HEK293 (cell line): ENCODE data around the gene BCL2L1.

Experiments
- CTCF ChIA-PET: fragments of 350-600 bp; formaldehyde crosslinking; extraction: SDS; loops from one replicate; lab custom pipeline; 2021; ENCODE audit warnings: antibody characterized with exemption; lab: Yijun Ruan, JAX
- POLR2A ChIA-PET: fragments of 300-600 bp; formaldehyde crosslinking; extraction: SDS; loops from one replicate; lab custom pipeline; 2020; ENCODE audit warnings: antibody characterized with exemption, inconsistent platforms; lab: Yijun Ruan, JAX
- H3K27ac ChIP-seq: fragments of 200-500 bp; sonication (Bioruptor generic); 2 replicates; pipeline ENCODE4 v1.5.1; 2014; ENCODE audit warnings: low read depth, low read length, control low read depth, inconsistent platforms; ENCODE audit errors: extremely low read depth
- H3K36me3 ChIP-seq, 2 experiments: fragments of 200-500 bp in 1 of 2; sonication (Bioruptor generic) in 1 of 2; 1 replicate in 1 of 2; 2 replicates in 1 of 2; pipeline ENCODE4 v1.5.1; 2014 to 2017; ENCODE audit warnings: inconsistent platforms in 2 of 2, low read length in 2 of 2; ENCODE audit not compliant: control insufficient read depth in 2 of 2, insufficient read depth in 1 of 2
- H3K4me1 ChIP-seq: fragments of 200-500 bp; sonication (Bioruptor generic); 2 replicates; pipeline ENCODE4 v1.5.1; 2014; ENCODE audit warnings: mild to moderate bottlenecking, low read length, inconsistent platforms; ENCODE audit not compliant: control insufficient read depth, insufficient read depth
- H3K4me3 ChIP-seq: 2 replicates; pipeline ENCODE4 v1.5.1; 2011; ENCODE audit warnings: low read depth, mild to moderate bottlenecking, control low read depth, low read length, moderate library complexity
- H3K9me3 ChIP-seq: fragments of 200-500 bp; sonication (Bioruptor generic); 2 replicates; pipeline ENCODE4 v1.5.1; 2014; ENCODE audit warnings: low read depth, low read length, inconsistent platforms; ENCODE audit not compliant: control insufficient read depth, insufficient read depth
- HOXA7 ChIP-seq: sonication (generic); formaldehyde crosslinking; IDR thresholded peaks from 2 replicates; pipeline ENCODE4 v1.8.1; 2022; ENCODE audit warnings: missing genetic modification reagents, borderline replicate concordance
- KLF16 ChIP-seq: fragments of 450-650 bp; formaldehyde crosslinking; IDR thresholded peaks from 2 replicates; pipeline ENCODE4 v1.5.1; 2017; ENCODE audit warnings: missing biosample characterization, missing genetic modification characterization
- KLF8 ChIP-seq: fragments of 450-650 bp; formaldehyde crosslinking; IDR thresholded peaks from 2 replicates; pipeline ENCODE4 v1.5.1; 2016; ENCODE audit warnings: missing biosample characterization, missing genetic modification characterization
- KLF9 ChIP-seq: fragments of 450-650 bp; formaldehyde crosslinking; IDR thresholded peaks from 2 replicates; pipeline ENCODE4 v1.5.1; 2016; ENCODE audit warnings: missing biosample characterization, missing genetic modification characterization, low read depth
- SCRT2 ChIP-seq: fragments of 450-650 bp; formaldehyde crosslinking; IDR thresholded peaks from 2 replicates; pipeline ENCODE4 v1.5.1; 2016; ENCODE audit warnings: missing biosample characterization, missing genetic modification characterization
- SP3 ChIP-seq: fragments of 450-650 bp; formaldehyde crosslinking; IDR thresholded peaks from 2 replicates; pipeline ENCODE4 v1.5.1; 2016; ENCODE audit warnings: missing biosample characterization, missing genetic modification characterization
- ZBTB1 ChIP-seq: fragments of 450-650 bp; formaldehyde crosslinking; IDR thresholded peaks from 2 replicates; pipeline ENCODE4 v1.5.1; 2016; ENCODE audit warnings: missing biosample characterization, missing genetic modification characterization
- ZBTB20 ChIP-seq: fragments of 450-650 bp; formaldehyde crosslinking; IDR thresholded peaks from 2 replicates; pipeline ENCODE4 v1.5.1; 2016; ENCODE audit warnings: missing biosample characterization, missing genetic modification characterization
- ZNF202 ChIP-seq: fragments of 450-650 bp; formaldehyde crosslinking; IDR thresholded peaks from 2 replicates; pipeline ENCODE4 v1.5.1; 2016; ENCODE audit warnings: missing biosample characterization, missing genetic modification characterization, borderline replicate concordance
- ZNF24 ChIP-seq: fragments of 450-650 bp; formaldehyde crosslinking; IDR thresholded peaks from 2 replicates; pipeline ENCODE4 v1.5.1; 2016; ENCODE audit warnings: missing biosample characterization, missing genetic modification characterization
- ZNF501 ChIP-seq: fragments of 450-650 bp; formaldehyde crosslinking; IDR thresholded peaks from 2 replicates; pipeline ENCODE4 v1.5.1; 2016; ENCODE audit warnings: missing biosample characterization, missing genetic modification characterization
- ZNF629 ChIP-seq: fragments of 450-650 bp; formaldehyde crosslinking; IDR thresholded peaks from 2 replicates; pipeline ENCODE4 v1.5.1; 2017; ENCODE audit warnings: missing biosample characterization, missing genetic modification characterization
- ZNF658 ChIP-seq: fragments of 450-650 bp; formaldehyde crosslinking; IDR thresholded peaks from 2 replicates; pipeline ENCODE4; 2016; ENCODE audit warnings: missing biosample characterization, missing genetic modification characterization
- TF ChIP-seq, protein P1 (sequence below): fragments of 450-650 bp; formaldehyde crosslinking; optimal IDR thresholded peaks from 2 replicates; pipeline ENCODE3; 2016; ENCODE audit warnings: missing biosample characterization, mild to moderate bottlenecking, missing genetic modification characterization
- TF ChIP-seq, protein P2 (sequence below): fragments of 450-650 bp; formaldehyde crosslinking; IDR thresholded peaks from 2 replicates; pipeline ENCODE4 v1.5.1; 2016; ENCODE audit warnings: missing biosample characterization, missing genetic modification characterization
- TF ChIP-seq, protein P3 (sequence below): fragments of 450-650 bp; formaldehyde crosslinking; IDR thresholded peaks from 2 replicates; pipeline ENCODE4 v1.5.1; 2016; ENCODE audit warnings: missing biosample characterization, missing genetic modification characterization
- TF ChIP-seq, protein P4 (sequence below): fragments of 450-650 bp; formaldehyde crosslinking; IDR thresholded peaks from 2 replicates; pipeline ENCODE4 v1.5.1; 2016; ENCODE audit warnings: missing biosample characterization, missing genetic modification characterization
- TF ChIP-seq, protein P5 (sequence below): fragments of 450-650 bp; formaldehyde crosslinking; IDR thresholded peaks from 2 replicates; pipeline ENCODE4 v1.5.1; 2016; ENCODE audit warnings: missing biosample characterization, missing genetic modification characterization
- TF ChIP-seq, protein P6 (sequence below): fragments of 450-650 bp; formaldehyde crosslinking; IDR thresholded peaks from 2 replicates; pipeline ENCODE4 v1.5.1; 2016; ENCODE audit warnings: missing biosample characterization, missing genetic modification characterization, borderline replicate concordance
- TF ChIP-seq, protein P7 (sequence below): fragments of 450-650 bp; formaldehyde crosslinking; IDR thresholded peaks from 2 replicates; pipeline ENCODE4 v1.5.1; 2016; ENCODE audit warnings: missing biosample characterization, missing genetic modification characterization
- TF ChIP-seq, protein P8 (sequence below): fragments of 450-650 bp; formaldehyde crosslinking; IDR thresholded peaks from 2 replicates; pipeline ENCODE4 v1.5.1; 2017; ENCODE audit warnings: missing biosample characterization, missing genetic modification characterization

BCL2L1 gene

DNA sequence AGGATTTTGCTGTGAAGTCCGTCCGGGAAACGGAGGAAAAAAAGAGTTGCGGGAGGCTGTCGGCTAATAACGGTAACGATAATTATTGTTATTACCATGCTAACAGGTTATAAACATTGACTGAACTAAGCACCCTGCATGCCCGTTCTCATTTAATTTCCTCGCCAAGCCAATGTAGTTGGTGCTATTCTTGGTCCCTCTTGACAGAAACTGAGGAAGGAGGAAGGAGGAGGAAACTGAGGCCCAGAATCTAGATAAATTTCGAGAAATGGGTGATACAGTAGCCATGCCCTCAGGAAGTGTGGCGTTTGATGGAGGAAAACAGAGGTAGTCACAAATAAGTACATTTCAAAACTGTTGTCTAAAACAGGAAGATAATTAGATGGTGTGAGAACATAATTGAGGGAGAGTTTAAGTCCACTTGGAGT is 16.9 kb upstream of the BCL2L1 start:
- CTCF ChIA-PET, result interaction anchor here (1.0 to 4.0 kb wide), 7 partner anchors 13 to 127 kb away, joined by 3 to 24 read pairs (median 3); no protein-coding TSS in a partner anchor
- peak overlapping the region; percentile 73 for H3K27ac ChIP-seq
- TF ChIP-seq, protein P1, sequence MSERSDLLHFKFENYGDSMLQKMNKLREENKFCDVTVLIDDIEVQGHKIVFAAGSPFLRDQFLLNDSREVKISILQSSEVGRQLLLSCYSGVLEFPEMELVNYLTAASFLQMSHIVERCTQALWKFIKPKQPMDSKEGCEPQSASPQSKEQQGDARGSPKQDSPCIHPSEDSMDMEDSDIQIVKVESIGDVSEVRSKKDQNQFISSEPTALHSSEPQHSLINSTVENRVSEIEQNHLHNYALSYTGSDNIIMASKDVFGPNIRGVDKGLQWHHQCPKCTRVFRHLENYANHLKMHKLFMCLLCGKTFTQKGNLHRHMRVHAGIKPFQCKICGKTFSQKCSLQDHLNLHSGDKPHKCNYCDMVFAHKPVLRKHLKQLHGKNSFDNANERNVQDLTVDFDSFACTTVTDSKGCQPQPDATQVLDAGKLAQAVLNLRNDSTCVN, result peak; percentile 4
- TF ChIP-seq SCRT2 (tag by site-specific recombination) (peak; percentile 59), KLF16 (tag by site-specific recombination) (0 out of 2 replicates have a peak, but pooled peaks have one; percentile 18), ZNF24 (tag by site-specific recombination) (no peak), ZNF501 (0 out of 2 replicates have a peak, but pooled peaks have one; percentile 3)
- TF ChIP-seq, protein P2, sequence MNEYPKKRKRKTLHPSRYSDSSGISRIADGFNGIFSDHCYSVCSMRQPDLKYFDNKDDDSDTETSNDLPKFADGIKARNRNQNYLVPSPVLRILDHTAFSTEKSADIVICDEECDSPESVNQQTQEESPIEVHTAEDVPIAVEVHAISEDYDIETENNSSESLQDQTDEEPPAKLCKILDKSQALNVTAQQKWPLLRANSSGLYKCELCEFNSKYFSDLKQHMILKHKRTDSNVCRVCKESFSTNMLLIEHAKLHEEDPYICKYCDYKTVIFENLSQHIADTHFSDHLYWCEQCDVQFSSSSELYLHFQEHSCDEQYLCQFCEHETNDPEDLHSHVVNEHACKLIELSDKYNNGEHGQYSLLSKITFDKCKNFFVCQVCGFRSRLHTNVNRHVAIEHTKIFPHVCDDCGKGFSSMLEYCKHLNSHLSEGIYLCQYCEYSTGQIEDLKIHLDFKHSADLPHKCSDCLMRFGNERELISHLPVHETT, result peak; percentile 7; the same call in 1 of the 2 replicates
- no peaks in the 10 kb centered on the region for H3K9me3 ChIP-seq
- peaks cover 17 to 21% of the 10 kb centered on the region in 2 experiments; a peak in 2 of 3 replicates for H3K36me3 ChIP-seq
- H3K4me1 ChIP-seq, result no peaks in the 10 kb centered on the region; the same call in 1 of the 2 replicates
- POLR2A ChIA-PET, result interaction anchor here (0.7 to 3.1 kb wide), 12 partner anchors 11 to 179 kb away, joined by 3 to 22 read pairs (median 5); partner anchors contain the start of genes BCL2L1 and ID1
- H3K4me3 ChIP-seq, result peak overlapping the region; percentile 73

DNA sequence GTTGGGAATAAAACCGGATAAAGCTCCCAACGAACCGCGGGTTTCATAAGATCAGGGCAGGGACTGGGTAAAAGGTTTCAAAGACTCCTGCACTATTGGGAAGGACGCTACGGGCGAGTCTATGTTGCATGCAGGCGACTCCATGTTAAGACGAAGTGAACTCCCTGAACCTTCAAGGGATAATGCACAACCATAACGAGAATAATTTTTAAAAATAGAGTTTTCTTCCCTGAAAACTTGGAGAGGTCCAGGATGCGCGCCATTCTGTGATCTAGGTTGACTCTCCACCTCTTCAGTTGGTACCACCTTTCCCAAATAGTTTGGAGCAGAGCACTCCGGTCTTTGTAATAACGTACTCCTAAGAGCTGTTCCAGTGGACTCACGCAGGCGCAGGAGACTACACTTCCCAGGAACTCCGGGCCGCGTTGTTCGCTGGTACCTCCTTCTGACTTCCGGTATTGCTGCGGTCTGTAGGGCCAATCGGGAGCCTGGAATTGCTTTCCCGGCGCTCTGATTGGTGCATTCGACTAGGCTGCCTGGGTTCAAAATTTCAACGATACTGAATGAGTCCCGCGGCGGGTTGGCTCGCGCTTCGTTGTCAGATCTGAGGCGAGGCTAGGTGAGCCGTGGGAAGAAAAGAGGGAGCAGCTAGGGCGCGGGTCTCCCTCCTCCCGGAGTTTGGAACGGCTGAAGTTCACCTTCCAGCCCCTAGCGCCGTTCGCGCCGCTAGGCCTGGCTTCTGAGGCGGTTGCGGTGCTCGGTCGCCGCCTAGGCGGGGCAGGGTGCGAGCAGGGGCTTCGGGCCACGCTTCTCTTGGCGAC is 16.3 kb upstream of the BCL2L1 start, which contains the start of gene TPX2:
Gene TPX2, plus strand, starts transcription at position 562 of the 821 bp plus-strand sequence. CDS start 18,187 bp downstream, outside the sequence.
- no peaks in the 10 kb centered on the region; the same call in 1 of the 2 replicates for H3K4me1 ChIP-seq
- peak within 1 kb of the TSS; percentile 75 for H3K27ac ChIP-seq
- POLR2A ChIA-PET, result interaction anchor here (0.6 to 3.1 kb wide), 13 partner anchors 10 to 179 kb away, joined by 3 to 22 read pairs (median 5); partner anchors contain the start of genes BCL2L1 and ID1
- no peaks in the 10 kb centered on the region for H3K9me3 ChIP-seq
- peaks cover 12 to 18% of the 10 kb centered on the region in 2 experiments; a peak in 2 of 3 replicates for H3K36me3 ChIP-seq
- peak within 1 kb of the TSS; percentile 73 for H3K4me3 ChIP-seq
- CTCF ChIA-PET, result interaction anchor here (0.6 to 4.0 kb wide), 7 partner anchors 12 to 126 kb away, joined by 3 to 24 read pairs (median 3); no protein-coding TSS in a partner anchor
- TF ChIP-seq, protein P3, sequence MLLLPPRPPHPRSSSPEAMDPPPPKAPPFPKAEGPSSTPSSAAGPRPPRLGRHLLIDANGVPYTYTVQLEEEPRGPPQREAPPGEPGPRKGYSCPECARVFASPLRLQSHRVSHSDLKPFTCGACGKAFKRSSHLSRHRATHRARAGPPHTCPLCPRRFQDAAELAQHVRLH (tag by site-specific recombination), result peak; percentile 98
- TF ChIP-seq KLF9 (tag by site-specific recombination) (no peak), KLF8 (tag by site-specific recombination) (peak; percentile 92), SP3 (peak; percentile 81), ZNF658 (tag by site-specific recombination) (no peak), HOXA7 (CRISPR knock-in tag) (no peak), ZNF202 (tag by site-specific recombination) (no peak), ZNF629 (tag by site-specific recombination) (peak; percentile 53; the same call in 1 of the 2 replicates), ZNF24 (tag by site-specific recombination) (peak; percentile 66; the same call in 1 of the 2 replicates), ZBTB20 (tag by site-specific recombination) (peak; percentile 44), ZBTB1 (tag by site-specific recombination) (peak; percentile 66; the same call in 1 of the 2 replicates)
- TF ChIP-seq, protein P4, sequence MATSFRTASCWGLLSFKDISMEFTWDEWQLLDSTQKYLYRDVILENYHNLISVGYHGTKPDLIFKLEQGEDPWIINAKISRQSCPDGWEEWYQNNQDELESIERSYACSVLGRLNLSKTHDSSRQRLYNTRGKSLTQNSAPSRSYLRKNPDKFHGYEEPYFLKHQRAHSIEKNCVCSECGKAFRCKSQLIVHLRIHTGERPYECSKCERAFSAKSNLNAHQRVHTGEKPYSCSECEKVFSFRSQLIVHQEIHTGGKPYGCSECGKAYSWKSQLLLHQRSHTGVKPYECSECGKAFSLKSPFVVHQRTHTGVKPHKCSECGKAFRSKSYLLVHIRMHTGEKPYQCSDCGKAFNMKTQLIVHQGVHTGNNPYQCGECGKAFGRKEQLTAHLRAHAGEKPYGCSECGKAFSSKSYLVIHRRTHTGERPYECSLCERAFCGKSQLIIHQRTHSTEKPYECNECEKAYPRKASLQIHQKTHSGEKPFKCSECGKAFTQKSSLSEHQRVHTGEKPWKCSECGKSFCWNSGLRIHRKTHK (tag by site-specific recombination), result no peak
- TF ChIP-seq, protein P5, sequence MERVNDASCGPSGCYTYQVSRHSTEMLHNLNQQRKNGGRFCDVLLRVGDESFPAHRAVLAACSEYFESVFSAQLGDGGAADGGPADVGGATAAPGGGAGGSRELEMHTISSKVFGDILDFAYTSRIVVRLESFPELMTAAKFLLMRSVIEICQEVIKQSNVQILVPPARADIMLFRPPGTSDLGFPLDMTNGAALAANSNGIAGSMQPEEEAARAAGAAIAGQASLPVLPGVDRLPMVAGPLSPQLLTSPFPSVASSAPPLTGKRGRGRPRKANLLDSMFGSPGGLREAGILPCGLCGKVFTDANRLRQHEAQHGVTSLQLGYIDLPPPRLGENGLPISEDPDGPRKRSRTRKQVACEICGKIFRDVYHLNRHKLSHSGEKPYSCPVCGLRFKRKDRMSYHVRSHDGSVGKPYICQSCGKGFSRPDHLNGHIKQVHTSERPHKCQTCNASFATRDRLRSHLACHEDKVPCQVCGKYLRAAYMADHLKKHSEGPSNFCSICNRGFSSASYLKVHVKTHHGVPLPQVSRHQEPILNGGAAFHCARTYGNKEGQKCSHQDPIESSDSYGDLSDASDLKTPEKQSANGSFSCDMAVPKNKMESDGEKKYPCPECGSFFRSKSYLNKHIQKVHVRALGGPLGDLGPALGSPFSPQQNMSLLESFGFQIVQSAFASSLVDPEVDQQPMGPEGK (tag by site-specific recombination), result peak; percentile 37; the same call in 1 of the 2 replicates
- TF ChIP-seq, protein P6, sequence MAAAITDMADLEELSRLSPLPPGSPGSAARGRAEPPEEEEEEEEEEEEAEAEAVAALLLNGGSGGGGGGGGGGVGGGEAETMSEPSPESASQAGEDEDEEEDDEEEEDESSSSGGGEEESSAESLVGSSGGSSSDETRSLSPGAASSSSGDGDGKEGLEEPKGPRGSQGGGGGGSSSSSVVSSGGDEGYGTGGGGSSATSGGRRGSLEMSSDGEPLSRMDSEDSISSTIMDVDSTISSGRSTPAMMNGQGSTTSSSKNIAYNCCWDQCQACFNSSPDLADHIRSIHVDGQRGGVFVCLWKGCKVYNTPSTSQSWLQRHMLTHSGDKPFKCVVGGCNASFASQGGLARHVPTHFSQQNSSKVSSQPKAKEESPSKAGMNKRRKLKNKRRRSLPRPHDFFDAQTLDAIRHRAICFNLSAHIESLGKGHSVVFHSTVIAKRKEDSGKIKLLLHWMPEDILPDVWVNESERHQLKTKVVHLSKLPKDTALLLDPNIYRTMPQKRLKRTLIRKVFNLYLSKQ (tag by site-specific recombination), result no peak
- TF ChIP-seq, protein P7, sequence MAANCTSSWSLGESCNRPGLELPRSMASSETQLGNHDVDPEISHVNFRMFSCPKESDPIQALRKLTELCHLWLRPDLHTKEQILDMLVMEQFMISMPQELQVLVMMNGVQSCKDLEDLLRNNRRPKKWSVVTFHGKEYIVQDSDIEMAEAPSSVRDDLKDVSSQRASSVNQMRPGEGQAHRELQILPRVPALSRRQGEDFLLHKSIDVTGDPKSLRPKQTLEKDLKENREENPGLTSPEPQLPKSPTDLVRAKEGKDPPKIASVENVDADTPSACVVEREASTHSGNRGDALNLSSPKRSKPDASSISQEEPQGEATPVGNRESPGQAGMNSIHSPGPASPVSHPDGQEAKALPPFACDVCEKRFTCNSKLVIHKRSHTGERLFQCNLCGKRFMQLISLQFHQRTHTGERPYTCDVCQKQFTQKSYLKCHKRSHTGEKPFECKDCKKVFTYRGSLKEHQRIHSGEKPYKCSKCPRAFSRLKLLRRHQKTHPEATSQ (tag by site-specific recombination), result peak; percentile 61; the same call in 1 of the 2 replicates
- TF ChIP-seq, protein P8, sequence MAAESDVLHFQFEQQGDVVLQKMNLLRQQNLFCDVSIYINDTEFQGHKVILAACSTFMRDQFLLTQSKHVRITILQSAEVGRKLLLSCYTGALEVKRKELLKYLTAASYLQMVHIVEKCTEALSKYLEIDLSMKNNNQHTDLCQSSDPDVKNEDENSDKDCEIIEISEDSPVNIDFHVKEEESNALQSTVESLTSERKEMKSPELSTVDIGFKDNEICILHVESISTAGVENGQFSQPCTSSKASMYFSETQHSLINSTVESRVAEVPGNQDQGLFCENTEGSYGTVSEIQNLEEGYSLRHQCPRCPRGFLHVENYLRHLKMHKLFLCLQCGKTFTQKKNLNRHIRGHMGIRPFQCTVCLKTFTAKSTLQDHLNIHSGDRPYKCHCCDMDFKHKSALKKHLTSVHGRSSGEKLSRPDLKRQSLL (tag by site-specific recombination), result no peak
